NK-92 (cell line): ENCODE measurements around the gene LRP1B.

Experiments
- DNase-seq: peaks from one replicate; lab custom pipeline; 2025; ENCODE audit not compliant: unreplicated experiment; lab: John Stamatoyannopoulos, UW

The LRP1B gene

GRCh38 chr2:141055531-141055930 lies 1075.3 kb downstream of the LRP1B start:
- no peak for DNase-seq

GRCh38 chr2:141048951-141049350 lies 1081.9 kb downstream of the LRP1B start:
- DNase-seq: no peak

GRCh38 chr2:141041281-141041680 lies 1089.5 kb downstream of the LRP1B start:
- no peak for DNase-seq

GRCh38 chr2:141038341-141038740 lies 1092.5 kb downstream of the LRP1B start:
- DNase-seq: no peak

- DNase-seq: no peak
Observed at GRCh38 chr2:141037361-141037760, 1093.5 kb downstream of the LRP1B start.

GRCh38 chr2:141035846-141036420 lies 1094.9 kb downstream of the LRP1B start:
- DNase-seq: no peak

- DNase-seq: no peak
Observed at GRCh38 chr2:141029428-141030078, 1101.3 kb downstream of the LRP1B start.

GRCh38 chr2:141027221-141027620 lies 1103.6 kb downstream of the LRP1B start:
- no peak for DNase-seq

GRCh38 chr2:141021611-141022010 lies 1109.2 kb downstream of the LRP1B start:
- no peak for DNase-seq

- DNase-seq: no peak
Observed at GRCh38 chr2:141021109-141021508, 1109.7 kb downstream of the LRP1B start.

- no peak for DNase-seq
Observed at GRCh38 chr2:141020346-141020745, 1110.5 kb downstream of the LRP1B start.

GRCh38 chr2:141015341-141016047 lies 1115.3 kb downstream of the LRP1B start:
- no peak for DNase-seq

GRCh38 chr2:141003967-141004657 lies 1126.7 kb downstream of the LRP1B start:
- no peak for DNase-seq

- DNase-seq: no peak
Observed at GRCh38 chr2:141001750-141002149, 1129.1 kb downstream of the LRP1B start.

- DNase-seq: no peak
Observed at GRCh38 chr2:140998577-140998976, 1132.2 kb downstream of the LRP1B start.

GRCh38 chr2:140998017-140998416 lies 1132.8 kb downstream of the LRP1B start:
- no peak for DNase-seq

- no peak for DNase-seq
Observed at GRCh38 chr2:140994856-140995255, 1136.0 kb downstream of the LRP1B start.

- no peak for DNase-seq
Observed at GRCh38 chr2:140990416-140990815, 1140.4 kb downstream of the LRP1B start.

- DNase-seq: no peak
Observed at GRCh38 chr2:140988597-140988996, 1142.2 kb downstream of the LRP1B start.

- no peak for DNase-seq
Observed at GRCh38 chr2:140986456-140986855, 1144.4 kb downstream of the LRP1B start.

- DNase-seq: no peak
Observed at GRCh38 chr2:140975237-140975636, 1155.6 kb downstream of the LRP1B start.

GRCh38 chr2:140972724-140973123 lies 1158.1 kb downstream of the LRP1B start:
- DNase-seq: no peak
